AG09319 (cell line): ENCODE results near the gene FER.

Source experiments
- DNase-seq: peaks from one replicate; pipeline ENCODE4 v3.0.0-alpha.2; 2010; ENCODE audit warnings: low read depth; ENCODE audit errors: extremely low read depth
- CTCF ChIP-seq: IDR thresholded peaks from 2 replicates; pipeline ENCODE4 v1.5.1; 2011; ENCODE audit warnings: low read depth, mild to moderate bottlenecking, inconsistent platforms, low read length, moderate library complexity

FER gene

DNA sequence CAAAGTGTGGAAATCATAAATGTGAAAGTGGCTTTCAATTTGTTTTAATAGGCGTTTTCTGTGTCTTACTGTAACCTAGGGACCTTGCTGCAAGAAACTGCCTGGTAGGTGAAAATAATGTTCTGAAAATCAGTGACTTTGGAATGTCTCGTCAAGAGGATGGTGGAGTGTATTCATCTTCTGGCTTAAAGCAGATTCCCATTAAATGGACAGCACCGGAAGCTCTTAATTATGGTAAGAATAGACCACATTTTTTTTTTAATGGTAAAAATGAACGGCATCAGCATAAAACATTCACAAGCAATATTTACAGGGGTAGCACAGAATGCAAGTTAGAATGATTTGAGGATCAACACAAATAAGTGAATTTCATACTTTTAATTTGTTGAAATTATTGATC, 433.0 kb downstream of the FER start:
- no peak for DNase-seq
- no peak for TF ChIP-seq CTCF

GRCh38 chr5:109186759-109187158, 439.1 kb downstream of the FER start:
- DNase-seq = no peak
- TF ChIP-seq CTCF = no peak

DNA sequence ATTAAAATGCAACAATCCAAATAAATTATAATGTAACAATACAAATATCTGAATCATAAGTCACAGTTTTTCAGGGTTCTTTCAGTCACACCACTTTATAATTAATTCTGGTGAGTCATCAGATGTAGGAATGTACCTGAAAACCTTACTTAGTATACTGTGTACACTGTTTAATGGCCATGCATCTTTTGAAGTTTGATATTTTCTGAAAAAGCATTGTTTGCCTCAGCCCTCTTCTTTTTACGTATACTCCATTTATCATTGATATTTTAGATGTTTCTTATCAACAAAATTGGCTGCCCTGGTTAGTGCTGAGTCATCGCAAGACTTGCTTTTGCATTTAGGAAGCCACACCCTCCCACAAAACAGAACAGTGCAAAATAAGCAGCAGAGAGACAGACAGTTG, 443.5 kb downstream of the FER start:
- no peak for TF ChIP-seq CTCF
- DNase-seq = peak; percentile 31

- TF ChIP-seq CTCF = no peak
- DNase-seq = no peak
These were observed 444.3 kb downstream of the FER start for GRCh38 chr5:109192027-109192426.

DNA sequence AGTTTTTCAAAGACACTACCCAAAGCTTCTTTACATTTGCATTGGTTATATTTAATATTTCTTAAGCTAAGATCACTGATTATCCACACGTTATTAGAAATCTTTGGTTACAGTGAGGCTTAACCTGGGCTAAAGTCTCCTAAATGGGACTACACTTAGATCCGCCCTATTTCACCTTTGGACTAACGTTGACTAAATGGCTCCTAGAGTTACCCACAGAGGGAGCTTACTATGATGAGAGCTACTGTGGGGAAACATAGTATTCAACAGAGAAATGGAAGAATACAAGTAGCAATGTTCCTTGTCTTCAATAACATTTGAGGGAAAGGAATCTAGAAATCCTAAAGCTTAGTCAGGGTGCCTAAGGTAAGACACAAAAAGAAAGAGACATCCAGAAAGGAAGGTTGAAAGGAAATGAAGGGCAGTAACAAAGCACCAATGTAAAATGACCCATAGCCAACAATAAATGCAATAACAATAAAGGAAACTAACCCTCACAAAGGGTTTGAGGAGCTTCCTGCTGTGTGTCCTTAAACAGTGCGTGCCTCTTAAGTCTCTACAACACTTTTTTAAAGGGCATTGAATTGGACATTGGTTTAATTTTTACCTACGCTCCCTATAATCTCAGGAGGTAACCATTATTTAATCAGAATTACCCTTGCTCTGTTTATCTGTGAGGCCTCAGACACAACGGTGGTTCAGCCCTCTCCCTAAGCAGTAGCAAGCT, 445.0 kb downstream of the FER start:
- DNase-seq = no peak
- TF ChIP-seq CTCF = no peak

- TF ChIP-seq CTCF = no peak
- no peak for DNase-seq
These were observed 448.0 kb downstream of the FER start for GRCh38 chr5:109195667-109196066.

GRCh38 chr5:109196087-109196822, 448.6 kb downstream of the FER start:
- no peak for DNase-seq
- no peak for TF ChIP-seq CTCF
